HEK293 (cell line): ENCODE measurements around the gene ACOT8.

Experiments
- CTCF ChIA-PET: fragments of 350-600 bp; formaldehyde crosslinking; extraction: SDS; loops from one replicate; lab custom pipeline; 2021; ENCODE audit warnings: antibody characterized with exemption; lab: Yijun Ruan, JAX
- POLR2A ChIA-PET: fragments of 300-600 bp; formaldehyde crosslinking; extraction: SDS; loops from one replicate; lab custom pipeline; 2020; ENCODE audit warnings: antibody characterized with exemption, inconsistent platforms; lab: Yijun Ruan, JAX
- H3K27ac ChIP-seq: fragments of 200-500 bp; sonication (Bioruptor generic); 2 replicates; pipeline ENCODE4 v1.5.1; 2014; ENCODE audit warnings: low read depth, low read length, control low read depth, inconsistent platforms; ENCODE audit errors: extremely low read depth
- H3K36me3 ChIP-seq, 2 experiments: fragments of 200-500 bp in 1 of 2; sonication (Bioruptor generic) in 1 of 2; 1 replicate in 1 of 2; 2 replicates in 1 of 2; pipeline ENCODE4 v1.5.1; 2014 to 2017; ENCODE audit warnings: inconsistent platforms in 2 of 2, low read length in 2 of 2; ENCODE audit not compliant: control insufficient read depth in 2 of 2, insufficient read depth in 1 of 2
- H3K4me1 ChIP-seq: fragments of 200-500 bp; sonication (Bioruptor generic); 2 replicates; pipeline ENCODE4 v1.5.1; 2014; ENCODE audit warnings: mild to moderate bottlenecking, low read length, inconsistent platforms; ENCODE audit not compliant: control insufficient read depth, insufficient read depth
- H3K4me3 ChIP-seq: 2 replicates; pipeline ENCODE4 v1.5.1; 2011; ENCODE audit warnings: low read depth, mild to moderate bottlenecking, control low read depth, low read length, moderate library complexity
- H3K9me3 ChIP-seq: fragments of 200-500 bp; sonication (Bioruptor generic); 2 replicates; pipeline ENCODE4 v1.5.1; 2014; ENCODE audit warnings: low read depth, low read length, inconsistent platforms; ENCODE audit not compliant: control insufficient read depth, insufficient read depth
- GLI4 ChIP-seq: fragments of 450-650 bp; formaldehyde crosslinking; IDR thresholded peaks from 2 replicates; pipeline ENCODE4 v1.5.1; 2016; ENCODE audit warnings: missing biosample characterization, missing genetic modification characterization
- GLIS1 ChIP-seq: fragments of 450-650 bp; formaldehyde crosslinking; IDR thresholded peaks from 2 replicates; pipeline ENCODE4 v1.5.1; 2016; ENCODE audit warnings: missing biosample characterization, missing genetic modification characterization
- GLIS2 ChIP-seq: fragments of 450-650 bp; formaldehyde crosslinking; IDR thresholded peaks from 2 replicates; pipeline ENCODE4 v1.5.1; 2016; ENCODE audit warnings: missing biosample characterization, missing genetic modification characterization
- KLF1 ChIP-seq: fragments of 450-650 bp; formaldehyde crosslinking; IDR thresholded peaks from 2 replicates; pipeline ENCODE4 v1.5.1; 2016; ENCODE audit warnings: missing biosample characterization, missing genetic modification characterization
- SP7 ChIP-seq: fragments of 450-650 bp; formaldehyde crosslinking; IDR thresholded peaks from 2 replicates; pipeline ENCODE4 v1.5.1; 2016; ENCODE audit warnings: missing biosample characterization, missing genetic modification characterization
- ZEB2 ChIP-seq: fragments of 450-650 bp; formaldehyde crosslinking; IDR thresholded peaks from 2 replicates; pipeline ENCODE4 v1.5.1; 2016; ENCODE audit warnings: missing biosample characterization, missing genetic modification characterization
- ZFP41 ChIP-seq: fragments of 450-650 bp; formaldehyde crosslinking; IDR thresholded peaks from 2 replicates; pipeline ENCODE4 v1.5.1; 2016; ENCODE audit warnings: missing biosample characterization, missing genetic modification characterization, borderline replicate concordance
- ZNF221 ChIP-seq: fragments of 450-650 bp; formaldehyde crosslinking; IDR thresholded peaks from 2 replicates; pipeline ENCODE4 v1.5.1; 2017; ENCODE audit warnings: missing biosample characterization, missing genetic modification characterization, borderline replicate concordance
- ZNF423 ChIP-seq: fragments of 450-650 bp; formaldehyde crosslinking; IDR thresholded peaks from 2 replicates; pipeline ENCODE4 v1.5.1; 2016; ENCODE audit warnings: missing biosample characterization, missing genetic modification characterization
- ZNF548 ChIP-seq: fragments of 450-650 bp; formaldehyde crosslinking; IDR thresholded peaks from 2 replicates; pipeline ENCODE4 v1.5.1; 2016; ENCODE audit warnings: missing biosample characterization, missing genetic modification characterization
- ZNF654 ChIP-seq: fragments of 450-650 bp; formaldehyde crosslinking; IDR thresholded peaks from 2 replicates; pipeline ENCODE4 v1.5.1; 2016; ENCODE audit warnings: low read depth, missing biosample characterization, missing genetic modification characterization
- TF ChIP-seq, protein P1 (sequence below): fragments of 450-650 bp; formaldehyde crosslinking; IDR thresholded peaks from 2 replicates; pipeline ENCODE4 v1.5.1; 2017; ENCODE audit warnings: missing biosample characterization, missing genetic modification characterization

The ACOT8 gene

DNA sequence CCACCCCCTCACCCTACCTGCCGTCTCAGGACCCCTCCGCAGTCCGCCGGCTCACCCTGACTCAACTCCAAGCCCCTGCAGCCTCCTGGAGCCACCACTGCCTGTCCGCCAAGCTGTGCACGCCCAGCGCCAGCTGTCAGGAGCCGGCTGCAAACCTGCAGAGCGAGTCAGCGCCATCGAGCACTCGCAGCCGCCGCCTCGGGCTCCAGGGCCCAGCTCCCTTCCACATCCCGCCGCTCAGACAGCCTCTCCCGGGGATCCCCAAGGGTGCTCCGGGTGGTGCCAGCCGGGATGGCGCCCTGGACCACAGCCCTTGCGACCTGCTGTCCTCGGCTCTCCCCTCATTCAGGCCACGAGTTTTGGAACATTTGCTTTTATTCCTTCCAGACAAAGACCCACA lies 34.3 kb downstream of the ACOT8 start:
- peaks cover 0 to 3% of the 10 kb centered on the region in 2 experiments; a peak in 1 of 3 replicates for H3K36me3 ChIP-seq
- H3K9me3 ChIP-seq: no peaks in the 10 kb centered on the region
- H3K27ac ChIP-seq: no peak overlapping the region
- TF ChIP-seq GLIS2 (tag by site-specific recombination): no peak
- no peak for TF ChIP-seq ZNF548 (tag by site-specific recombination)
- TF ChIP-seq ZNF654 (tag by site-specific recombination): no peak
- TF ChIP-seq KLF1 (tag by site-specific recombination): 0 out of 2 replicates have a peak, but pooled peaks have one; percentile 15
- TF ChIP-seq, protein P1, sequence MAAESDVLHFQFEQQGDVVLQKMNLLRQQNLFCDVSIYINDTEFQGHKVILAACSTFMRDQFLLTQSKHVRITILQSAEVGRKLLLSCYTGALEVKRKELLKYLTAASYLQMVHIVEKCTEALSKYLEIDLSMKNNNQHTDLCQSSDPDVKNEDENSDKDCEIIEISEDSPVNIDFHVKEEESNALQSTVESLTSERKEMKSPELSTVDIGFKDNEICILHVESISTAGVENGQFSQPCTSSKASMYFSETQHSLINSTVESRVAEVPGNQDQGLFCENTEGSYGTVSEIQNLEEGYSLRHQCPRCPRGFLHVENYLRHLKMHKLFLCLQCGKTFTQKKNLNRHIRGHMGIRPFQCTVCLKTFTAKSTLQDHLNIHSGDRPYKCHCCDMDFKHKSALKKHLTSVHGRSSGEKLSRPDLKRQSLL: peak; percentile 20; the same call in 1 of the 2 replicates
- H3K4me3 ChIP-seq: no peak overlapping the region
- POLR2A ChIA-PET: interaction anchor here (0.5 to 0.6 kb wide), 2 partner anchors 61 to 112 kb away, joined by 5 to 7 read pairs; no protein-coding TSS in a partner anchor
- CTCF ChIA-PET: interaction anchor here (0.6 kb wide), 1 partner anchor 22 kb away, joined by 4 read pairs; no protein-coding TSS in a partner anchor
- no peaks in the 10 kb centered on the region; the same call in 1 of the 2 replicates for H3K4me1 ChIP-seq

DNA sequence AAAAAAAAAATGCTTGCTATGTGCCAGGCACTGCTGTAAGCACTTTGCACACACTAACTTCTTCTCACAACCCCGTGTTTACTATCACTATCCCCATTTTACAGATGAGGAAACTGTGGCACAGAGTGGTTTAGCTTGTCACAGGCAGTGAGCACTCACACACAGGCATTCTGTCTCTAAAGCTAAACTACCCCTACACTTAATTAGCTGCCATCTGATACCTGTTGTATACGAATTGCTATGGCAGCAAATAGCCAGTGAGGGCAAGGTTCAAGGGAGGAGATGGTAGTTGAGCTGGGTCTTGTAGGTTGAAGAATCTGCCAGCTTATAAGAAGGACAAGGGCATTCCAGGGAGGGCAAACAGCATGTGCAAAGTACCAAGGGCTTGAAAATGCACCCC lies 35.2 kb downstream of the ACOT8 start:
- Histone ChIP-seq H3K27ac (no peak overlapping the region), H3K4me3 (no peak overlapping the region), H3K9me3 (no peaks in the 10 kb centered on the region), H3K4me1 (peaks cover 7% of the 10 kb centered on the region; the same call in 1 of the 2 replicates), H3K36me3 (peaks cover 0 to 10% of the 10 kb centered on the region in 2 experiments; a peak in 1 of 3 replicates)
- CTCF ChIA-PET: no interaction called here
- POLR2A ChIA-PET: interaction anchor here (0.8 kb wide), 1 partner anchor 9 kb away, joined by 3 read pairs; the partner anchor contains the start of gene UBE2C
- TF ChIP-seq SP7 (tag by site-specific recombination) (0 out of 2 replicates have a peak, but pooled peaks have one; percentile 20), ZEB2 (tag by site-specific recombination) (no peak)

DNA sequence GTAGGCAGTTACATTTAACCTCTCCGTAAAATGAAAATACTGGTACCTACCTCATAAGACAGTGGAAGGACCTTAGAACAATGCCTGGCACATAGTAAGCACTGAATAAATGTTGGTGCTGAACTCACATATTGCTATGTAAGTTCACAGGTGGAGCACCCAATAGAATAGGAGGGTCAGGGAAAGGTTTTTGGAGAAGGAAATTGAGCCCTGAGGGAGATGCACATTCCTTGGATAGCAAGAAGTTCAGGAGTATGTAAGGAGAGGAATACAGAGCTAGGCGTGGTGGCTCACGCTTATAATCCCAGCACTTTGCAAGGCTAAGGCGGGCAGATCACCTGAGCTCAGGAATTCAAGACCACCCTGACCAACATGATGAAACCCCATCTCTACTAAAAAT lies 37.7 kb downstream of the ACOT8 start:
- Histone ChIP-seq H3K36me3 (peaks cover 0 to 34% of the 10 kb centered on the region in 2 experiments; a peak in 2 of 3 replicates), H3K9me3 (no peaks in the 10 kb centered on the region), H3K4me3 (no peak overlapping the region), H3K27ac (no peak overlapping the region), H3K4me1 (peaks cover 7% of the 10 kb centered on the region; the same call in 1 of the 2 replicates)
- TF ChIP-seq ZNF221 (tag by site-specific recombination) (no peak), ZFP41 (no peak), ZNF423 (no peak)
- ChIA-PET POLR2A (interaction anchor here (0.6 to 0.7 kb wide), 2 partner anchors 14 to 155 kb away, joined by 3 to 4 read pairs; partner anchors contain the start of gene SNX21), CTCF (interaction anchor here (0.5 kb wide), 1 partner anchor 1209 kb away, joined by 3 read pairs; no protein-coding TSS in a partner anchor)

DNA sequence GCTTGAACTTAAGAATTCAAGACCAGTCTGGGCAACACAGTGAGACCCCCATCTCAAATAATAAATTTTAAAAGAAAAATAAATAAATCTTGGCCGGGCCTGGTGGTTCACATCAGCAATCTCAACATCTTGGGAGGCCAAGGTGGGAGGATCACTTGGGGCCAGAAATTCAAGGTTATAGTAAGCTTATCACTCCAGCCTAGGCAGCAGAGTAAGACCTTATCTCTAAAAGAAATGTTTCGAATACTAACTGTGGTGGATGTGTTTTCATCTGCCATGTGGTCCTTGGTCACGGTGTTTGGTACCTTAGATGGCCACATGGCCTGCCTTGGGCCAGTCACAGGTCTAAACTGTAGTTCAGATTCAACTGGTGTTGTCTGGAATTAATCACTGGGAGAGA lies 39.0 kb downstream of the ACOT8 start:
- H3K36me3 ChIP-seq: peaks cover 0 to 44% of the 10 kb centered on the region in 2 experiments; a peak in 2 of 3 replicates
- no peaks in the 10 kb centered on the region for H3K9me3 ChIP-seq
- no peak overlapping the region for H3K27ac ChIP-seq
- no peak overlapping the region for H3K4me3 ChIP-seq
- peaks cover 7% of the 10 kb centered on the region; the same call in 1 of the 2 replicates for H3K4me1 ChIP-seq
- CTCF ChIA-PET: interaction anchor here (0.8 to 4.3 kb wide), 2 partner anchors 18 to 159 kb away, joined by 4 to 21 read pairs; no protein-coding TSS in a partner anchor
- POLR2A ChIA-PET: interaction anchor here (0.7 to 1.1 kb wide), 3 partner anchors 63 to 173 kb away, joined by 3 read pairs; partner anchors contain the start of genes PCIF1 and ZSWIM1
- TF ChIP-seq GLI4 (no peak), GLIS1 (tag by site-specific recombination) (peak; percentile 76; the same call in 1 of the 2 replicates)
